Thoracic aorta (tissue), 2 donors: Measurements from ENCODE around the gene ABCG4. TPM values are rescaled to one million over a fixed set of nuclear protein-coding genes. Genes with fewer than 3 reads are reported as not detected.
"Not testable (repeated sequence)": the region's sequence is repeated elsewhere in the genome, so short reads cannot be mapped to it uniquely, and the experiment has no call there.

Source experiments
- ATAC-seq: fragments of 150-250 bp; one replicate; pipeline ENCODE4 v1.8.0; 2017; ENCODE audit warnings: low read depth; ENCODE audit not compliant: insufficient number of reproducible peaks, low FRiP score
- DNase-seq: peaks from one replicate; pipeline ENCODE4 v3.0.0-alpha.2; 2020; ENCODE audit warnings: low spot score
- H3K27ac ChIP-seq, 2 donors: fragments of 200-600 bp; sonication (generic); 1 replicate in 1 of 2; 2 replicates in 1 of 2; pipeline ENCODE4 v1.5.1; 2016; ENCODE audit warnings: mild to moderate bottlenecking in 2 of 2, moderate library complexity in 2 of 2
- H3K27me3 ChIP-seq: fragments of 200-600 bp; sonication (generic); replicated peaks from 2 replicates; pipeline ENCODE4 v1.6.0; 2016; ENCODE audit warnings: mild to moderate bottlenecking; ENCODE audit not compliant: insufficient read depth
- H3K36me3 ChIP-seq: fragments of 200-600 bp; sonication (generic); one replicate; pipeline ENCODE4 v1.5.1; 2016
- H3K4me1 ChIP-seq, 2 donors: fragments of 200-600 bp; sonication (generic); 1 replicate in 1 of 2; 2 replicates in 1 of 2; pipeline versions ENCODE4 v1.5.1 to v1.6.0; 2016; ENCODE audit warnings: low read depth in 2 of 2, mild to moderate bottlenecking in 1 of 2; ENCODE audit not compliant: control insufficient read depth in 1 of 2
- H3K4me3 ChIP-seq: fragments of 200-600 bp; sonication (generic); 2 replicates; pipeline ENCODE4 v1.5.1; 2016; ENCODE audit warnings: mild to moderate bottlenecking
- H3K9me3 ChIP-seq: fragments of 200-600 bp; sonication (generic); 2 replicates; pipeline ENCODE4 v1.5.1; 2016
- total RNA-seq, 2 donors: library from RNA; depleted of rRNA; stranded (reverse); fragments of >200 nt; gene quantifications; one replicate each; pipeline versions ENCODE4 v1.1.0 to v1.2.3, GENCODE V29; 2016
- TF ChIP-seq, protein P1 (sequence below): fragments of 200-600 bp; sonication (generic); IDR thresholded peaks from one replicate; pipeline ENCODE4 v1.5.1; 2019; ENCODE audit warnings: antibody characterized with exemption

Gene ABCG4
- total RNA-seq, 2 donors from 2014 or later, result 1.6 TPM; not detected in 1

DNA sequence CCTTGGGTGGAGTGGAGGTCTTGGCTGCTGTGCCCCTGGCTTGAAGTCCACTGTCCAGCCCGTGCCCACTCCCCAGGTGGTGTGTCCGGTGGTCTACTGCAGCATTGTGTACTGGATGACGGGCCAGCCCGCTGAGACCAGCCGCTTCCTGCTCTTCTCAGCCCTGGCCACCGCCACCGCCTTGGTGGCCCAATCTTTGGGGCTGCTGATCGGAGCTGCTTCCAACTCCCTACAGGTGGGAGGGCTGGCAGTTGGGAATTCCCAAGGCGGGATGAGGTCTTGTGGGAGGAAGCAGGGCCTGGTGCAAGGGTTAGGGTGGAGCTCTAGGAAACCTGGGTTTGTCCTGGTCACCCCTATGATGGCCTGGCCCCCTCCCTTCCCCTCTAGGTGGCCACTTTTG is 11.3 kb downstream of the ABCG4 start:
- H3K9me3 ChIP-seq, result no peaks in the 10 kb centered on the region
- no peaks in the 10 kb centered on the region for H3K36me3 ChIP-seq
- ATAC-seq (no peak), DNase-seq (no peak)
- H3K4me3 ChIP-seq, result no peak overlapping the region
- no peak overlapping the region for H3K27ac ChIP-seq
- TF ChIP-seq, protein P1, sequence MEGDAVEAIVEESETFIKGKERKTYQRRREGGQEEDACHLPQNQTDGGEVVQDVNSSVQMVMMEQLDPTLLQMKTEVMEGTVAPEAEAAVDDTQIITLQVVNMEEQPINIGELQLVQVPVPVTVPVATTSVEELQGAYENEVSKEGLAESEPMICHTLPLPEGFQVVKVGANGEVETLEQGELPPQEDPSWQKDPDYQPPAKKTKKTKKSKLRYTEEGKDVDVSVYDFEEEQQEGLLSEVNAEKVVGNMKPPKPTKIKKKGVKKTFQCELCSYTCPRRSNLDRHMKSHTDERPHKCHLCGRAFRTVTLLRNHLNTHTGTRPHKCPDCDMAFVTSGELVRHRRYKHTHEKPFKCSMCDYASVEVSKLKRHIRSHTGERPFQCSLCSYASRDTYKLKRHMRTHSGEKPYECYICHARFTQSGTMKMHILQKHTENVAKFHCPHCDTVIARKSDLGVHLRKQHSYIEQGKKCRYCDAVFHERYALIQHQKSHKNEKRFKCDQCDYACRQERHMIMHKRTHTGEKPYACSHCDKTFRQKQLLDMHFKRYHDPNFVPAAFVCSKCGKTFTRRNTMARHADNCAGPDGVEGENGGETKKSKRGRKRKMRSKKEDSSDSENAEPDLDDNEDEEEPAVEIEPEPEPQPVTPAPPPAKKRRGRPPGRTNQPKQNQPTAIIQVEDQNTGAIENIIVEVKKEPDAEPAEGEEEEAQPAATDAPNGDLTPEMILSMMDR, result no peak
- no peaks in the 10 kb centered on the region for H3K27me3 ChIP-seq
- H3K4me1 ChIP-seq, result no peaks in the 10 kb centered on the region

DNA sequence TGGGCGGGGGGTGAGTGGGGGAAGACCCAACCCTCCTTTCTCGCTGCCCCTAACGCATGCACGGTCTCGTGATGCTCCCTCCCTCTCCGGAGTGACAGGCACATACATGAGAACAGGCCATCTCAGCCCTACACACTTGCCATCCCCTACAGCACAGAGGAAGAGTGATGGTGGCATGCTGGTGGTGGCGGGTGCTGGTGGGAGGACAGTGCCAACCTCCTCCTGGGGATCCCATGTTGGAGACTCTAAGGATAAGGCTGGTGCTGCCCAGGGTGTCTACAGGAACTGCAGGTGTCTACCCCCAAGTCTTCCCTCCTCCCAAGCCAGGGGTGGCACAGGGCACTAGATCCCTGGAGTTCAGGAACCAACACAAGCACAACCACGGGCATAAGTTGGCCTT is 13.0 kb downstream of the ABCG4 start:
- H3K36me3 ChIP-seq, result no peaks in the 10 kb centered on the region
- TF ChIP-seq, protein P1, result no peak
- ATAC-seq (no peak), DNase-seq (no peak)
- H3K4me1 ChIP-seq, result no peaks in the 10 kb centered on the region
- no peaks in the 10 kb centered on the region for H3K9me3 ChIP-seq
- no peaks in the 10 kb centered on the region for H3K27me3 ChIP-seq
- no peak overlapping the region for H3K27ac ChIP-seq
- H3K4me3 ChIP-seq, result no peak overlapping the region

DNA sequence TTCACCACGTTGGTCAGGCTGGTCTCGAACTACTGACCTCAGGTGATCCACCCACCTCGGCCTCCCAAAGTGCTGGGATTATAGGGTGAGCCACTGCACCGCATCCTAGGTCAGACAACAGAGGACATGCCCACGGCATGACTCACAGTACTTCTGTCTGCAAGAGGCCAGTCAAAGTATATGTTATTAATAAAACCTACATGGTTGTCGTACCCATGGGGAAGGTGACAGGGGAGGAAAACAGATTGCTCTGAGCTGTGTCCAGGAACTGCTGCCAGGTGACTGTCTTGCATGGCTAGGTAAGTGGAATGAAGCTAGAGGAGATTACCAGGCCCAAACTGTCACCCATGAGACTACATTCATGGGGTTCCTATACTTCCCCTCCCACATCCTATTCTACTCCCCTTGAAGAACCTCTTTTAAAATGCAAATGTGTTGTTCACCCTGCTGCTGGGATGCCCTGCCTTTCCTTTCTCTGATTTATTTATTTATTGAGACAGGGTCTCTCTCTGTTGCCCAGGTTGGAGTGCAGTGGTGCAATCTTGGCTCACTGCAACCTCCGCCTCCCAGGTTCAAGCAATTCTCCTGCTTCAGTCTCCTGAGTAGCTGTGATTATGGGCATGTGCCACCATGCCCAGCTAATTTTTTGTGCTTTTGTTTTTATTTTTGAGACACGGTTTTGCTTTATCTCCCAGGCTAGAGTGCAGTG is 17.7 kb downstream of the ABCG4 start:
- TF ChIP-seq, protein P1, result no peak
- ATAC-seq (no peak), DNase-seq (no peak)
- Histone ChIP-seq H3K9me3 (no peaks in the 10 kb centered on the region), H3K4me3 (no peak overlapping the region), H3K27me3 (no peaks in the 10 kb centered on the region), H3K27ac (no peak overlapping the region), H3K36me3 (no peaks in the 10 kb centered on the region), H3K4me1 (peaks cover 0 to 10% of the 10 kb centered on the region in 2 donors)

DNA sequence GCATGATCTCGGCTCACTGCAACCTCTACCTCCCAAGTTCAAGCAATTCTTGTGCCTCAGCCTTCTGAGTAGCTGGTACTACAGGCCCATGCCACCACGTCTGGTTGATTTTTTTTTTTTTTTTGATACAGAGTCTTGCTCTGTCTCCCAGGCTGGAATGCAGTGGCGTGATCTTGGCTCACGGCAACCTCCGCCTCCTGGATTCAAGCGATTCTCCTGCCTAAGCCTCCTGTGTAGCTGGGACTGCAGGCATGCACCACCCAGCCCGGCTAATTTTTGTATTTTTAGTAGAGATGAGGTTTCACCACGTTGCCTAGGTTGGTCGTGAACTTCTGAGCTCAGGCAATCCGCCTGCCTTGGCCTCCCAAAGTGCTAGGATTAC is 18.2 kb downstream of the ABCG4 start:
- not testable (repeated sequence) for H3K36me3 ChIP-seq, DNase-seq, H3K27me3 ChIP-seq, H3K27ac ChIP-seq, H3K4me1 ChIP-seq, H3K4me3 ChIP-seq, ATAC-seq, H3K9me3 ChIP-seq

DNA sequence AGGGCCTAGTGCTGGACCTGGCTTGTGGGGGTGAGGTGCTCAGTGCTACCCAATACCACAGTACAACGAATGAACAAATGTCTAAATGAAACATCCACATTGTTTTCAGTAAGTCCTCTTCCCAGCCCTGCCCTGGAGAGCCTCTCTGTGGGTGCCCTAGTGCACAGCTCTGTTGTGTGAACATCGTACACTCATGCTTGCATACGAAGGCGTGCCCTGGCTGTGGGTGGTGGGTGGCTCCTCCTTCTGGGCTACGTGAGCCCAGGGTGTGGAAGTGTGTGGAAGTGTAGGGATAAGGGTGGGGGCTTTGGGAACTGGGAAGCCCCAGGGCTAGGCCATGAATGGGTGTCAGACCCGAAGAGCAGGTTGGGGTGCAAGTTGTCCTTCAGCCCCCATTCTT is 19.1 kb downstream of the ABCG4 start:
- Histone ChIP-seq H3K27me3 (no peaks in the 10 kb centered on the region), H3K9me3 (no peaks in the 10 kb centered on the region), H3K27ac (peak overlapping the region; percentile 98 to 99), H3K36me3 (no peaks in the 10 kb centered on the region), H3K4me3 (no peak overlapping the region), H3K4me1 (peaks cover 0 to 10% of the 10 kb centered on the region in 2 donors)
- no peak for ATAC-seq
- TF ChIP-seq, protein P1, result no peak
- no peak for DNase-seq
